EH (cell line): ENCODE data around the gene TCAF2.
"Not testable (repeated sequence)": the region's sequence is repeated elsewhere in the genome, so short reads cannot be mapped to it uniquely, and the experiment has no call there.

Experiments used
- DNase-seq: peaks from one replicate; pipeline ENCODE4 v3.0.0-alpha.2; 2015; ENCODE audit warnings: low read depth

TCAF2 gene

DNA sequence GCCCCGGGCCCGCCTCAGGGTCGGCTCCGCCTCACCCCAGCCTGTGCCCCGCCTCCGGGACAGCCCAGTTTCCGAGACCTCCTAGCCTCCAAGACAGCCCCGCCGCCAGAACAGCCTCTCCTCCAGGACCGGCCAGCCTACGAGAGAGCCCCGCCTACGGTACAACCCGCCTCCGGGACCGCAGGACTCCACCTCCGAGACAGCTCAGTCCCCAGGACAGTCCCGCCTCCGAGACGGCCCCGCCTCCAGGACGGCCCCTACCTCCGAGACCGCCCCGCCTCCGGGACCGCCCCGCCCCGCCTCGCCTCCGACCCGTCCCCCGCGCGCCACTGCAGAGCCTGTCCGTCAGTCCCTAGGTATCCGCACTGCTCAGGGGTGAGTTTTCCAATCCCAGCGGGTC, at the start of gene TCAF2:
Gene TCAF2, plus strand, starts transcription at position 329 of the 400 bp plus-strand sequence.
- not testable (repeated sequence) for DNase-seq

DNA sequence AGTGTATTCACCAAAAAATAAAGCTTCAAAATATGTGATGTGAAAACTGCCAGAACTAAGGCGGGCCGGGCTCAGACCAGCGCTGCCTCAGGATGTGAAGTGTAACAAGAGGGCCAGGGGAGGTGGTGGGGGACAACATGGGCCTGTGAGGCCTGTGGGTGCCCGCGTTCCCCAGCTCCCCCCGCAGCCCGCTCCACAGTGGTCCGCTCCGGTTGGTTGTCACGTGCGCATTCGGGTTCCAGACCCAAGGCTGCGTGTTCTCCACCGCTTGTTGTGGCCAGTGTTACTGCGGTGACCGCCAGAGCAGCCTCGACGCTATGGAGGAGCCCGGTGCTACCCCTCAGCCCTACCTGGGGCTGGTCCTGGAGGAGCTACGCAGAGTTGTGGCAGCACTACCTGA, 49.3 kb upstream of the TCAF2 start, which contains the start of gene CTAGE15:
Gene CTAGE15, plus strand, starts transcription at position 301 of the 400 bp plus-strand sequence. Its CDS starts 17 bp downstream, at position 318.
- not testable (repeated sequence) for DNase-seq

DNA sequence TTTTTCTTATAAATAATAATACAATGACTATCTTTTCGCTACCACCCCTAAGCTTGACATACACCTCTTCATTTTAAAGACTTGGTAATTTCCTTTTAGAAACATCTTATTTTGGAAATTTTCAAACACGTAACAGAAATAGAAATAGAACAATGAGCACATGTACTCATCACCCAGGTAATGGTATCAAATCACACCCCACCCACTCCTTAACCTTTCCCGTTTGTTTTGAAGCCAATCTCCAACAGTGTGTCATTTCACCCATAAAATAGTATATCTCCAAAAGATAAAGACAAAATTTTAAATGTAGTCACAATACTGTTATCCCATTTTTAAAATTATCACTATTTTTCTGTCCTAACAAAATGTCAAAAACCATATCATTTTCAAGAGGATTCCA, 32.6 kb upstream of the TCAF2 start:
- not testable (repeated sequence) for DNase-seq

DNA sequence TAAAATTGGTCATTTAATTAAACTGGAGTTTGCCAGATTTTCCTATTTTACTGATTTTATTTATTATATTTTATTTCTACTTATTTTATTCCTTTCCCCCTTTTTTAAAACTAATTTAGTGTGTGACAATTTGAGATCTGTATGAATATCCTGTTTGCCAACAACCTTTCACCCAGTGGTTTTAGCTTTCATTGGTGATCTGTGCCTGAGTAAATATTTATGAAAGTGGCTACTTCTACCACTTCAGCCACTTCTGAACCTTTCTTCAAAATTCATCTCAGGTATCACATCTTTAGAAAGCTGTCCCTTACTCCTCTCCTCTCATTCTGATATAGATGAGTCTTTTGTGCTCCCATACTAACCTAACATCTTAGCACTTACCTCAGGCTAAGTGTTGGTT, 30.9 kb upstream of the TCAF2 start:
- DNase-seq: not testable (repeated sequence)

DNA sequence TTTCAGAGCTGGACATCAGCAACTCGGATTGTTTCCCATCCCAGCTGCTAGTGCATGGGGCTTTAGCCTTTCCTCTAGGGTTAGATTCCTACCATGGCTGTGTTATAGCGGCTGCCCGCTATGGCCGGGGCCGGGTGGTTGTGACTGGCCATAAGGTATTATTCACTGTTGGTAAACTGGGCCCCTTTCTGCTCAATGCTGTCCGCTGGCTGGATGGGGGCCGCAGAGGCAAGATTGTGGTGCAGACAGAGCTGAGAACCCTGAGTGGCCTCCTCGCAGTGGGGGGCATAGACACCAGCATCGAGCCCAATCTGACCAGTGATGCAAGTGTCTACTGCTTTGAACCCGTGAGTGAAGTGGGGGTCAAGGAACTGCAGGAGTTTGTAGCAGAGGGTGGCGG, 22.7 kb upstream of the TCAF2 start:
- DNase-seq: not testable (repeated sequence)

DNA sequence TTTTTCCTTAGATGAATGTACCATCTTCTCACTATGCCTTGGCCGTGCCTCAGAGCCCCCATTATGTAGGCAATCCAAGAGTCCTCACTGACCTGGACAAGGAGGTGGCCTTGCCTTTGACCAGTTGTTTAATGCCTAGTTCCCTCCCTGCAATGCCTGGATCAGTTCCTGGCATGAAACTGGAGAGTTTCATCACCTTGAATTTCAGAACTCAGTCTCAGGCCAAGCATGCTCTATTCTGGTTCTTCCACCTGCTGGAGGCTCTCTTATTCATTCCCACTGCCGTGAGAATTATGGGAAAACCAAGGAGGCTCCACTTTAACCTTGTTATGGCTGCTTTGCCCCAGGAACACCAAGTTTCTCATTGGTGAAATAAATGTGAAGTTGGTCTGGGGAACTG, 17.2 kb upstream of the TCAF2 start:
- not testable (repeated sequence) for DNase-seq

DNA sequence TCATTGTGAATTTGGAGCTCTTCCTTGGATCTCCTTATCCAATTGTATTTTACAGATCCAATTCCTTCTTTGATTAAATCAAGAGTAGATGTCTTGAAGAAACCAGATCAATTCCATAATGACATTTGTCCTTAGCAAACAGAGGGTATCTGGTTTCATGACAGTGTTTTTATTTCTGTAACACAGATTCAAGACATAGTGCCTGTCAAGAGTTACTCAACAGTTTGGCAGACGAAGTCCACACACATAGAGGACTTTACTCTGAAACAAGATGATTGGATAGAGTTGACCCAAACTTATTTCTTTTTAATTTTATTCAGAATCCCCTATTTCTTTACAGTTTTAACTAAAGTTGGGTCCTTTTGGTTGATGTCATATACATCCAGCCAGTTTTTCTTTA, 14.7 kb upstream of the TCAF2 start:
- DNase-seq: not testable (repeated sequence)

DNA sequence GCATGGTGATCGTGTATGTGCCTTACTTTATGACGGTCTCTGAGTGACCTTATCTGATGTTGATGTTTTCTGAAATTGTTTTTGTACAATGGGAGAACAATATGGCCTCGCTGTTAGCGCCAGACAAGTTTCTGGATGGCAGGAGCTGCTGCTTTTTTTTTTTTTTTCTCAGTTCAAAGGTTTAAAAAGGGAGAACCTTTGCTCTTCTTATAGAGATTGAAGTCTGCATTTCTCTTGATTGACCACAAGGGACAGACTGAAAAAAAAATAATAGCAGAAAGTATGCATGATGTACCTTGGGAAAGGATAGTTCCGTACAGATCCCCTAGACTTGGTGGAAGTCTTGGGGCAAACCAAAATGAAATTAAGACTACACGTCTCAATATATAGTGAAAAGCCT, 5.2 kb upstream of the TCAF2 start:
- DNase-seq: peak; percentile 0

DNA sequence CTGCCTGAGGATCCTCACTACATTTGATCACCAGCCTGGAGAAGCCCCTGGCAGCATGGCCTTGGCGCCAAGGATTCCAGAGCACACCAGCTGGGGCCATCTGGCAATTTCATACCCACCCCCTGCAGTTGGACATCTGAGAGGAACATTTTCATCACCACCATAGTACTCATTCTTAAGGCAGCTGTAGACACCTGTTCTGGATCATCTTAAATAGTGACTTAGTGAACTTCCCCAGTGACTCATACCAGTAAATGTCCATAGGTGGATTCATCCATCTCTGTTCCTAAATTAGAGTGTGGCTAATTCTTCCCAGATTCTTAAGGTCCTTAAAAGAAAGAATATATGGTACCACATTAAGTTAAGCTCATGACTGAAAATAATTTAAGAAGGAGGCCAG, 3.6 kb upstream of the TCAF2 start:
- not testable (repeated sequence) for DNase-seq

DNA sequence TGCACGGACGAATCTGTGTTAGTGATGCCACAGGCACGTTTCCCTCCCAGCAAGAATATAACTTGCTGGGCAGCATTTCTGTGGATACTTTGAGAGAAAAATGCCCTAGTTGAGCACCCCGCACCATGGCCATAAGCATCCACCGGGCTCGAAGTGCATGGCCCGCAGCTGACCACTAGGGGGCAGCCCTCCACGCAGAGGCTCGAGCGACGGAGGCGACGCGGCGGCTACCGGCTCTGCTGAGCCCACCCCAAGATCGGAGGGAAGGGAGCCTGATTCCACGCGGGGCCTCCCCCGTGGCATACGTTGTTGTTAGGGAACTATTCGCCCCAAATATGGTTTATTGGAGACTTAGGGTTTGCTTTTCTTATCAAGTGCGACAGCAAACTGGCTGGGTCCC, 716 bp upstream of the TCAF2 start:
- not testable (repeated sequence) for DNase-seq

DNA sequence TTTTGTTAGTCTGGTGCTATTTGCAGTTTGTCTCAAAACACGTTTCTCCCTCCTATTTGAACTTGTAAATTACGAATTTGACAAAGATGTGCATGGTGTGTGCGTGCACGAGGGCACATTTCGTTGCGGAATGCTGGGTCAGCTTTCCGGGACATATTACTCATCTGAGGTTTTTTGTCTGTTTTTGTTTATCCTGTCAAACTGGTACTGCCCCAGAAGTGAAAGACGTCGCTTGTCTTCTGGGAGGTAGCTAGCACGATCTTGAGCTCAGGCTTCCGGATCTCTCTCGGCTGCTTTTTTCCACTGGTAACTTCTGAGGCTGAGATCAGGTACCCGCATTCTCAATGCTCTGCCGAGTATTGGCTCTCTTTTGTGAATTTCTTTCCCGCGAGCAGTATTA, 401 bp downstream of the TCAF2 start:
- not testable (repeated sequence) for DNase-seq

DNA sequence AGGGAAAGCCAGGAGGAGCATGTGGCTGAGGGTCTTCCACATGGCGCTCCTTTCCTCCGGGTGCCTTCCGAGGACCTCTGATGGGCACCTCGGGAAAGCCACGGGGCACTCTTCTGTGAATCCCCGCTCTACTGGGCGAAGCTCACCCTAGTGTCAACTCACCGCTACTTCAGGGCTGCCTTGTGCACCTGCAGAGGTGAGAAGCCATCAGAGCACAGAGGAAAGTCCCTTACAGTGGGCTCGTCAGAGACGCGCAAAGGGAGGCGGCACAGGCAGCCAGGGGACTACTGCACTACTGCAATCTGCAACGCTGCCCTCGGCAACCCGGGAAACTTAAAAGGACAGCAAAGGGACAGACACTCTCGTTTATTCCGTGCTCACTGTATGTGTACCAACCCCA, 1.4 kb downstream of the TCAF2 start:
- DNase-seq: not testable (repeated sequence)

DNA sequence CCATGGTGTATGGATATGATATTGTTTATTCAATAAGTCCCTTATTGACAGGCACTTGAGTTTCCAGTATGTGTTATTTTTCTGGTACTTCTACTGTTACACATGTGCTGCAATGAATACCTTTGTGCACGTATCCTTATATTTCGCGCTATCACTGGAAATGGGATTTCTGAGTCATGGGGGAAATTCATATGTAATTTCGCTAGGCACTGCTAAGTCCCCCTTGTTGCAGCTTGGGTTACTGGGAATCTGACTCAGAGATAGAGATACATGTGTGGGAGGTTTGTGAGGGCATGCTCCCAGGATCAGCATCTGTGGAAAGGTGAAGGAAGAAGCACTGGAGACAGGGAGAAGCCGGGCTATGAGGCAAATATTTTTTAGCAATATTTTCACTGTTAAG, 9.9 kb downstream of the TCAF2 start:
- DNase-seq: not testable (repeated sequence)

DNA sequence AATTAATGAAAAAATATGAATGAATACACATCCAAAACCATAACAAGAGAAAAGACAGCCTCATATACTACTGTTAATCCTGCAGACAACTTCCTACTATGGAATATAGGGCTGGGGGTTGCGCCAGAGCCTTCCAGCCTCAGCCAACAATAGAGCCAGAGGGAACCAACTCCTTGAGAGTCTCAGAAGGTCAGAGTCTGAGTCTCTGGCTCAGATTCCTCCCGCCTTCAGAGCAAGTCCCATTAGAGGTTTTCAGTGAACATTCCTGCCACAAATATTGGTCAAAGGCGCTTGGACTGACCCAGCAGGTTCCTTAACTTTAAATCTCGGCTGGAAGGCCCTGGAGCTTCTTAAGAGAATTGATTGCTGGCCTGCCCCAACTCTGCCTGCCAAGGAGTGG, 11.7 kb downstream of the TCAF2 start:
- DNase-seq: not testable (repeated sequence)

DNA sequence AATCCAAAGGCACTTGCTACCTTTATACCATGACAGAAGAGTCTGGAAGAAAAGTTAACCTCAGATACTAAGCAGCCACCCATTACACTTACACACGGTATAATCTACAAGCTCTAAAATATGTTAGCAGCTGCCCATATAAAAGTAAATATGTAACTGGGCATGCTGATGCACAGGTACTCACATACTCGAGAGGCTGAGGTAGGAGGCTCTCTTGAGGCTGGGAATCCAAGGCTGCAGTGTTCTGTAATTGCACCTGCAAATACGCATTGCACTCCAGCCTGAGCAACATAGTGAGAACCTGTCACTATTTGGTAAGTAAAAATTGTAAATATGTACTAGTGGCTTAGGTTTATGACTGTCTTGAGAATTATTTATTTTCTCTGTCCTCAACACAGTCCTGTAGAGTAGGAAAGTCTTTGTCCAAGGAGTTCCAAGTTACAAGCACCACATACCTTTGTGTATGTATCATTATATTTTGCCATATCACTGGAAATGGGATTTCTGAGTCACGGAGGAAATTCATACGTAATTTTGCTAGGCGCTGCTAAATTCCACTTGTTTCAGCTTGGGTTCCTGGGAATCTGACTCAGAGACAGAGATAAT, 12.3 kb downstream of the TCAF2 start:
- DNase-seq: not testable (repeated sequence)

DNA sequence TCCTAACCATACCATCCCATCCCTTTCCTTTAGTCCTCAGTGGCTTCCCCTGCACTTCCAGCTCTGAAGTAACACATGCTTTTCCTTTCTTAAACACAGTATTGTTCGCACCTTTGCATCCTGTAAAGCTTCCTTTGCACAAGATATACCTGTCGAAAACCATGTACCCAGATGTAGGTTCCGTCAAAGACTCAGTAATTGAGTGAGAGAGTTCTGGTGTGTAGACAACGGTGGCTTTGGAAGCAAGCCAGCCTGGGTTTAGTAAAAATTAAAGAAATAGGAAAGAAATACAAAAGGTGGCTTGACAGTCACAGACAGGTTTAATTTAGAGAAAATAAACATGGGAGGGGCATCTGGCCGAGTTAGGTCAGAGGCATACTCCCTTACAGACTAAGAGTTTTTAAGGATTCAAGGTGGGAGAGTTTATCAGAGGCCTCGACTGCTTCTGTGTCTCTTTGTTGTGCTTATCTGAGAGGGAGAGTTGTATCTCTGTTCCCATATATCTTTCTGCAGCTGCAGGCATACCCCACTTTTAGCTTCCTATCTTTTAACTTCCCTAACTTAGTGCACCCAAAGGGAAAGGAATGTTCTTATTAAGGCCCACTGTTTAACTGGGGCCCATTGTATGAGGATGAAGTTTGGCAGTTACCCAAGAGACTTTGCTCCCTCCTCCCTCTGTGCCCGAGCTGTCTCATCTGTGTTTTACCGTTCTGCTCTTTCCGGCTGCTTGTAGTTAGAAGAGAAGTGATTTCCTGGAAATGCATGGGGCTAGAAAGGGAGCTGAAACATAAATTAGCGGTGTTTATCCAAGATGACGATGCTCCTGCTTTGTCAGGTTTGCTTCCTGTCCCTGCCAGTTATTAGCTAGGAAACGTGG, 14.8 kb downstream of the TCAF2 start:
- DNase-seq: not testable (repeated sequence)

DNA sequence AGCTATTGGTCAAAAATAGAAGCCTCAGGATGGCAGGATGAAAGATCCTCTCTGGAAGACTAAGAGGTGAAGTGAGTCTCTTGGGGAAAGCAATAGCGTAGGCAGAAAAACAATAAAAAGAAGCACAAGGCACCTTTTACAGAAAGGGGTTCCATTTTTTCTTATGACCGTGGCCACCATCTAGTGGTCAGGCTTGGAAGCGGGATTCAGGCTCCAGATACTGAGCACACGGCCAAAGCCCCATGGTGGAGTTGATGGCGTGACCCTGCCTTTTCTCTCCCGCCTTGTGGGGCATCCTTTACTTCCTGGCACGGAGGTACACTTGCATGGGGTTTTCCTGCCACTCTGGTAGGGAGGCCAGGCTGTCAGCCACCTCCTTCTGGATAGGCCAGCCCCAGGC, 18.6 kb downstream of the TCAF2 start:
- not testable (repeated sequence) for DNase-seq

DNA sequence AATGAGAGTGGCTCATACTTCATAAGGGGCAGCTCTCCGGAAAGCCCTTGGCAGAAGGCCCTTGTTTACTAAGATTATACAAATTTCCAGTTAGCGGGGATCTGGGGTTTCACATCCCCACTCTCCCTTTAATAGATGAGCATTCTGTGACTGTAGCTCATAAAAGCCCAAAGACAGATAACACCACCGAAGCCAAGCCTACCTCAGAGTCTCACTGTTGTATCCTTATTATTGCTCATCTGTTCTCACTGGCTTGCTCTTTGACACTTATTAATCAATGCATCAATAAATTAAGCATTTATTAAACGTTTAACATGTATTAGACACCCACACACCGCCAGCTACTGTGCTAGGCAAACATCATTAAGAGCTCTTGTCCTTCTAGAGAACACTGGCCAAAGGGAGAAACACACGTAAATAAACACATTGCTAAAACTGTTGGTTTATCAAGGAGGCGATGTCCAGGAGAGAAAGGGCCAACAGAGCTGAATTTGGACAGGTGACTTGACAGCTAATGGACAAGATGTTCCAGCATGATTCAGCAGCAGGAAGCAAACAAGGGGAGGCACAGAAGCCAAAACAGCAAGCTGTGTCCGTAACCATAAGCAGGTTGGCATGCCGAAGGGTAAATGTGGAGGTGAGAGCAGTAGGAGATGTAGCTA, 19.9 kb downstream of the TCAF2 start:
- not testable (repeated sequence) for DNase-seq

DNA sequence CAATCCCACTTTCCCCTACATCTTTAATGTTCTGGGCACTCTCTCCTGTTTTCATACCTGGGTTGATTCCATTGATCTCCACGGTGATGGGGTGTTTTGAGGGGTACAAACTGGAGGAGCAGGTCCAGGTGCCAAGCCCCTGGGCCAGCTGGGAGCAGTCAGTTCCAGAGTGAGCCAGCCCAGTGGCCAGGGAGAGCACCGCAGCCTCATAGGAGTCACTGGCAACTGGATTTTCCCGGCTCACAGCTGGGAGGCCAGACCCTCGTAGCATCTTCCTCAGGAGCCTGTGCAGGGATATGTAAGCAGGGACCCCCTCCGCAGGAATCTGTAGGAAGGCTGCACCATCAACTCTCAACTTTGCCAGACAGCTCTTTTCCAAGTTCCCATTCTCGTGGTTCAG, 25.8 kb downstream of the TCAF2 start:
- DNase-seq: not testable (repeated sequence)

DNA sequence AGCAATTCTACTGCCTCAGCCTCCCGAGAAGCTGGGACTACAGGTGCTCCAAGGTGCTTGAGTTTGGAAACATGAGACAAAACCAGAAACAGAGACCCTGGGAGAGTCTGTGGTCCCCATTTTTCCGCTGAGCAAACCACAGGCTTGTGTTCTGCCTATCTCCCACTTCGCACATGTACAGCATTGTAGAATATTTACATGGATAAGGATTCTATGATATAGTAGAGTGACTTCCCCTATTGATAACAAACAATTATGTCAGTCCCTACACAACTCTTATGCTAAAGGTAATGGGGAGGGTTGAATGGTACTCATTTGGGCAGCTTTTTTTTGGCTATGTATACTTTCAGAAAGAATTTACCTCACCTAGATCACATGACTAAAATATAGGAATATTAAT, 29.1 kb downstream of the TCAF2 start:
- not testable (repeated sequence) for DNase-seq

DNA sequence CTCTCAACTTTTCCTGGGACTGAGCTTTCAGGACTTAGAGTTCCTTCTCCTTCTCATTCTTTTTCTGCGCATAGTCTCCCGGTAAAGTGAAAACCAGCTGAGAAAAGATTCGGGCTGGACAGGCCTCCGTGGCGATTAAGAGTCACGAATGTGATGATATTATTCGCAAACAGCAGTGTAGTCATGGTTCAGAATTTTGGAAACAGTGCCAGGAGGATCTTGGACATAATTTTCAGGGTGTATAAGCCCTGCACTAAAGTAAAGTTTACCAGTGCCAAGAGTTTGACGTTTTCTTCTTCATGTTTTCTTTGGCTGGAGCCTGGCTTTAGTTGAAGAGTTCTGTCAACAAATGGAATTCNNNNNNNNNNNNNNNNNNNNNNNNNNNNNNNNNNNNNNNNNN, 29.7 kb downstream of the TCAF2 start:
- DNase-seq: not testable (repeated sequence)
